GM18870 (cell line): Measurements from ENCODE around the gene LYSET.
"Not testable (repeated sequence)": the region's sequence is repeated elsewhere in the genome, so short reads cannot be mapped to it uniquely, and the experiment has no call there.

Source experiments
- ATAC-seq: cut with Tn5 transposase; IDR thresholded peaks from one replicate; pipeline ENCODE4 v1.9.1; 2021; ENCODE audit warnings: moderate library complexity; ENCODE audit not compliant: unreplicated experiment

LYSET gene

DNA sequence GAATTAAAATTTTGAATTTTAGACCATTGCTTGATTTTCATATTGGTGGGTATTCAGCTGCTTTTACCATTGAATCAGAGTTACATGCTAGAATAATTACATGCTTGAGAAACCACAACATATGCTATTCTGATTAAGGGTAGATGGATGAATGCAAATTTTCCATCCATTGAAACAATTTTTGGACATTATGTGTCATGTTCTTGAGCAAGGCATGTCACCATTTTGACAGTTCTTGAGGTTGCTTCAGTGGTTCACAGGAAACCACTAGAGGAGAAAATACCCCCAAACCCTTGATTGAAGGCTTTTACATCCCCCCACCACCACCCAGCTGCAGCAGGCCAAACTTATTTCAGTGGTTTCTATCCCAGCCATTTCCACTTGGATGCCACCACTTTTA is 35.4 kb downstream of the LYSET start:
- no peak for ATAC-seq

DNA sequence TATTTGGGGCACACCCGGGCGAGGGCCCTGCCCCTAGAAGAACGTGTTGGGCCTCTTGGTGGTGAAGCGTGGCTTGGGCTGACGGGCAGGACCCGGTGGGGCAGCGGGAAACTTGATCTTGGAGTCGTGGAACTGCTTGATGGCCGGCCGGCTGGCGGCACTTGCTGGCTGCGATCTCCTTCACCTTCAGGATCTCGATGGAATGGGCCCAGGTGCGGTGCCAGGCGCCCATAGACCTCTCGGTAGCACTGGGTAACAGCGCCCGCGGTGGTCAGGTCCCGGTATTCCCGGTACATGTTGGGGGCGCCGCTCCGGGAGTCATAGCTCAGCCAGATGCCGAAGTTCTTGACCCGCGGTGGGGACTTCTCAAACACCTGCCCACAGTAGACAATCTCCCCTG is 38.4 kb downstream of the LYSET start:
- ATAC-seq: no peak

DNA sequence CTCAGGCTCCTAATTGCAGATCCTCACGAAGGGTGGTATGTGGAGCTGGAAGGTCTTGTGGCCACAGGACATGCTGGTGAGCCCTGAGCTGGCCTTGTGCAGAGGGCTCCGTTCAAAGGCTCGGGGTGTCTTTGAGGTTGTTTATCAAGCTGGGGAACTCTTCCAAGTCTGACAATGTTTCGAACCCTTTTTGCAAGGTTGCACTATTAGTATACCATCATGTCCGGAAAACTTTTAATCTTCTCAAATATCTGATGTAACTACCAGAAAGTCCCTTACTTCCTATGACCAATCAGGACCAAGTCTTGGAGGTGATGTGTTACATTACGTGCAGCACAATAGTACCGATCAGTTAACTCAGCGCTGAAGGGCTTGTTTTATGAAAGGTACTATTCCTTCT is 43.4 kb downstream of the LYSET start:
- ATAC-seq: no peak

DNA sequence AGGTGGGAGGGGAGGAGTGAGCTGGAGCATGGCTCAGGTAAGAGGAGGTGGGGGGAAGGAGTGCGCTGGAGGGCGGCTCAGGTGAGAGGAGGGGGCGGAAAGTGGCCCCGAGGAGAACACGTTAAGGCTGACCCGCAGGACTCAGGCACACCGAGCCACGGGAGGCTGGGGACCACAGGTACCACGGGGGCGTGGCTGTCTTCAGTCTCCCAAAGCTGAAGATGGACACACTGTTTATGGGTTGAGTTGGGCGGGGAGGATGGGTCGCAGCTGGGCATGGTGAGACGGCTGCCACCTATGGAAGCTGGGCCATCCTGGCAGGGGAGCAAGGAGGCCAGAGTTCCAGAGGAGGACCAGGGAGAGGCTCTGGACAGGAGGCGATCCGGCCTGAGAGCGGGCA is 45.4 kb downstream of the LYSET start:
- no peak for ATAC-seq

DNA sequence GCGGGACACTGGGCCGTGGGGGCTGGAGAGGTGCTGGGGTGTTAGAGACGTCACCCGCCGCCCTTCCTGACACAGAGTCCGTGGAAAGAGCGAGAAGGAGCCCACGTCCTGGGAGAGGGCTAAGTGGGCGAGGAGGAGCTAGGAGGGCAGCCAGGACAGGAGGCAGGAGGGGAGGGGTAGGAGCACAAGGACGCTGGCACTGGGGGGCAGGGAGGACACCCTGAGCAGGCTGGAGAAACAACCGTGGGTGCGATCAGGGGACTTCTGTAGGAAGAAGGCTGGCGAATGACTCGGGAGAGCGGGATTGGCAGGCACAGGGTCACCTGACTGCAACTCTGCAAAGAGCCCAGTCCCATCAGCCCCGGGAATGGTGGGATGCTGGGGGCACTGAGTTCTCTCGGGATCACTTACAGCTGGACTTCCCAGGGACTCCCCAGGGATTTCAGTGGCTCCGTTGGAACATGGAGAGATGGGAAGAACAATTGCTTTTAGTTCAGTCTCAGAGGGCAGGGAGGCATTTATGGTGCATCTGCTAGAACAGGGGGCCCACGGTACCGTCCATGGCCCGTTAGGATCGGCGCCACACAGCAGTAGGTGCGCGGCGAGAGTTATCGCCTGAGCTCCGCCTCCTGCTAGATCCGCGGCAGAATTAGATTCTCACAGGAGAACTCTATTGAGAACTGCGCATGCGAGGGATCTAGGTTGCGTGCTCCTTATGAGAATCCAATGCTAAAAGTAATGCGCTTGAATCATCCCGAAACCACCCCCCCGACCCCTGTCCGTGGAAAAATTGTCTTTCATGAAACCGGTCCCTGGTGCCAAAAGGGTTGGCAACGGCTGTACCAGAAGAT is 46.2 kb downstream of the LYSET start:
- ATAC-seq: no peak

DNA sequence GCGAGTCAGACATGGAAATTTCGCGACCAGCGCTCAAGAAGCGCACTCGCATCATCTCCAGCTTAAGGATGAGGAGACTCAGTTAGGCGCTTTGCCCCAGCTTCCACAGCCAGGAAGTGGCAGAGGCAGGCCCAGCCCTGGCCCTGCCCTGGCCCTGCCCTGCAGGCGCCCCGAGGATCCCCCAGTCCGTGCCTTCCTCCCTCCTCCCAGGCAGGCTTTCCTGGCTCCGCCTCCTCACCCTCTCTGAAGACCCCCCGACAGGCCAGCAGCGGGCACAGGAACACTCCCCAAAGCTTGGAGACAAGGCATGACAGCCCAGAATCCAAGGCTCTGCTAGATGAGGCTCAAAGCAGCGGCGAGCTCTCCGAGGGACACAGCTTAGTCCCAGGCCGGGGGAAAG is 47.0 kb downstream of the LYSET start:
- no peak for ATAC-seq

DNA sequence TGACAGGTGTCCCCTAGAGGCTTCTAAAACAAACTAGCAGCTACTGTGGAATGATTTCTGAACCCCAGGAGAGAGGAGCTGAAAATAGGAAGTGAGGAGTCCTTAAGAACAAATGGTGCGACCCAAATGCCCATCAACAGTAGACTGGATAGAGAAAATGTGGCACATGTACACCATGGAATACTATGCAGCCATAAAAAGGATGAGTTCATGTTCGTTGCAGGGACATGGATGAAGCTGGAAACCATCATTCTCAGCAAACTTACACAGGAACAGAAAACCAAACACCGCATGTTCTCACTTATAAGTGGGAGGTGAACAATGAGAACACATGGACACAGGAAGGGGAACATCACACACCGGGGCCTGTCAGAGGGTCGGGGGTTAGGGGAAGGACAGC is 48.0 kb downstream of the LYSET start:
- not testable (repeated sequence) for ATAC-seq

DNA sequence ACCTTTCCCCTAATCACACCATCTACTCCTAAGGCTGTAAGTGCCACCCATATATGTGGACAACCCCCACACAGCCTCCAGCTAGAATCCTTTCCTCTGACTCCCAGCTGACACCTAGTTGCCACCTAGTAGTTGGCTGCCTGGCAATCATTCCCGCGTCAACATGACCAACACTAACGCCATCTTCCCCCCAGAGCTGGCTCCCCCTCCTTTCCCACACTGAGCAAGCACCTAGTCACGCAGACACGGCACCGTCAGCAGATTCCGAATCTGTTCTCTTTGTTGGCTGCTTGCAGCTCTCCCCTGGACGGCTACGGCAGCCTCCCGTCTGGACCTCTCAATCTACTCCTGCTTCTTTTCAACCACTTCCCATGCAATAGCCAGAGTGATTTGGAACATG is 49.7 kb downstream of the LYSET start:
- ATAC-seq: no peak
